Activated naive CD4-positive, alpha-beta T cell treated with anti-CD3 and anti-CD28 coated beads, Interleukin-2, amount 10 ng/mL, durations not matched to agents 7 days and 5 days (primary cell): Measurements from ENCODE around the gene DSTYK.

ENCODE experiments used
- CTCF ChIA-PET: fragments of 350-600 bp; sonication (Branson Sonifier 250); formaldehyde crosslinking; loops from one replicate; lab custom pipeline; 2021; ENCODE audit warnings: antibody characterized with exemption; lab: Charles Lee
- DNase-seq: peaks from one replicate; pipeline ENCODE4 v3.0.0-alpha.2; 2020
- H3K27ac Mint-ChIP-seq: one replicate; pipeline ENCODE4 v1.8.0; 2021; ENCODE audit warnings: mild to moderate bottlenecking, moderate library complexity, mixed read lengths
- H3K27me3 Mint-ChIP-seq: one replicate; pipeline ENCODE4 v1.8.0; 2021; ENCODE audit warnings: mild to moderate bottlenecking, mixed read lengths
- H3K36me3 Mint-ChIP-seq: one replicate; pipeline ENCODE4 v1.8.0; 2021; ENCODE audit warnings: mixed read lengths
- H3K4me1 Mint-ChIP-seq: one replicate; pipeline ENCODE4 v1.8.0; 2021; ENCODE audit warnings: mixed read lengths
- H3K4me3 Mint-ChIP-seq: one replicate; pipeline ENCODE4 v1.8.0; 2021; ENCODE audit warnings: mild to moderate bottlenecking, moderate library complexity, mixed read lengths
- H3K9me3 Mint-ChIP-seq: one replicate; pipeline ENCODE4 v1.8.0; 2021; ENCODE audit warnings: mixed read lengths

The DSTYK gene

GRCh38 chr1:205225901-205226765 lies 14.6 kb upstream of the DSTYK start:
- CTCF ChIA-PET, result interaction anchor here (1.3 to 1.6 kb wide), 2 partner anchors 8 to 30 kb away, joined by 5 read pairs; no protein-coding TSS in a partner anchor
- no peaks in the 10 kb centered on the region for H3K9me3 Mint-ChIP-seq
- H3K36me3 Mint-ChIP-seq, result no peaks in the 10 kb centered on the region
- DNase-seq, result no peak
- peaks cover 55% of the 10 kb centered on the region for H3K27me3 Mint-ChIP-seq
- no peak overlapping the region for H3K4me3 Mint-ChIP-seq
- H3K27ac Mint-ChIP-seq, result no peak overlapping the region
- peaks cover 28% of the 10 kb centered on the region for H3K4me1 Mint-ChIP-seq

- Mint-ChIP-seq H3K27me3 (peaks cover 55% of the 10 kb centered on the region), H3K27ac (no peak overlapping the region), H3K4me1 (peaks cover 18% of the 10 kb centered on the region), H3K4me3 (no peak overlapping the region), H3K9me3 (no peaks in the 10 kb centered on the region), H3K36me3 (no peaks in the 10 kb centered on the region)
- no peak for DNase-seq
- CTCF ChIA-PET, result interaction anchor here (0.7 to 1.3 kb wide), 2 partner anchors 31 to 300 kb away, joined by 3 to 5 read pairs; no protein-coding TSS in a partner anchor
Measured at GRCh38 chr1:205224736-205225135, 13.2 kb upstream of the DSTYK start.

GRCh38 chr1:205220421-205220820 lies 8.9 kb upstream of the DSTYK start:
- CTCF ChIA-PET, result interaction anchor here (1.2 to 1.6 kb wide), 2 partner anchors 8 to 36 kb away, joined by 5 to 7 read pairs; partner anchors contain the start of gene TMCC2
- no peak overlapping the region for H3K4me3 Mint-ChIP-seq
- peaks cover 4% of the 10 kb centered on the region for H3K4me1 Mint-ChIP-seq
- DNase-seq, result no peak
- peaks cover 30% of the 10 kb centered on the region for H3K27me3 Mint-ChIP-seq
- H3K27ac Mint-ChIP-seq, result no peak overlapping the region
- no peaks in the 10 kb centered on the region for H3K36me3 Mint-ChIP-seq
- no peaks in the 10 kb centered on the region for H3K9me3 Mint-ChIP-seq

GRCh38 chr1:205217418-205217817 lies 5.9 kb upstream of the DSTYK start:
- H3K27me3 Mint-ChIP-seq, result peaks cover 14% of the 10 kb centered on the region
- CTCF ChIA-PET, result interaction anchor here (1.3 kb wide), 1 partner anchor 9 kb away, joined by 5 read pairs; no protein-coding TSS in a partner anchor

GRCh38 chr1:205216588-205216987 lies 5.1 kb upstream of the DSTYK start:
- H3K4me3 Mint-ChIP-seq, result no peak overlapping the region
- H3K4me1 Mint-ChIP-seq, result peaks cover 26% of the 10 kb centered on the region
- CTCF ChIA-PET, result no interaction called here
- no peak for DNase-seq
- H3K36me3 Mint-ChIP-seq, result no peaks in the 10 kb centered on the region
- no peak overlapping the region for H3K27ac Mint-ChIP-seq
- peaks cover 12% of the 10 kb centered on the region for H3K27me3 Mint-ChIP-seq
- no peaks in the 10 kb centered on the region for H3K9me3 Mint-ChIP-seq

More at GRCh38 chr1:205217418-205217817, 5.9 kb upstream of the DSTYK start:
- Mint-ChIP-seq H3K36me3 (no peaks in the 10 kb centered on the region), H3K9me3 (no peaks in the 10 kb centered on the region), H3K4me1 (peaks cover 17% of the 10 kb centered on the region), H3K27ac (no peak overlapping the region), H3K4me3 (no peak overlapping the region)
- no peak for DNase-seq

- Mint-ChIP-seq H3K27ac (peak overlapping the region; percentile 46), H3K36me3 (peaks cover 1% of the 10 kb centered on the region), H3K4me1 (peaks cover 37% of the 10 kb centered on the region), H3K4me3 (no peak overlapping the region), H3K27me3 (peaks cover 20% of the 10 kb centered on the region), H3K9me3 (no peaks in the 10 kb centered on the region)
- CTCF ChIA-PET, result interaction anchor here (0.9 kb wide), 1 partner anchor 16 kb away, joined by 3 read pairs; no protein-coding TSS in a partner anchor
- no peak for DNase-seq
Measured at GRCh38 chr1:205214756-205215155, 3.3 kb upstream of the DSTYK start.

GRCh38 chr1:205211839-205212536 lies 486 bp upstream of the DSTYK start:
- CTCF ChIA-PET, result interaction anchor here (1.5 kb wide), 1 partner anchor 71 kb away, joined by 4 read pairs; no protein-coding TSS in a partner anchor
- H3K36me3 Mint-ChIP-seq, result peaks cover 1% of the 10 kb centered on the region
- DNase-seq, result no peak

GRCh38 chr1:205210756-205211168 lies 740 bp downstream of the DSTYK start:
- H3K27me3 Mint-ChIP-seq, result peaks cover 10% of the 10 kb centered on the region
- H3K4me3 Mint-ChIP-seq, result peak overlapping the region; percentile 92
- no peaks in the 10 kb centered on the region for H3K9me3 Mint-ChIP-seq
- H3K36me3 Mint-ChIP-seq, result peaks cover 1% of the 10 kb centered on the region
- no peak for DNase-seq
- CTCF ChIA-PET, result interaction anchor here (1.2 to 1.4 kb wide), 2 partner anchors 11 to 89 kb away, joined by 4 read pairs; partner anchors contain the start of gene RBBP5
- peak overlapping the region; percentile 91 for H3K27ac Mint-ChIP-seq
- H3K4me1 Mint-ChIP-seq, result peaks cover 48% of the 10 kb centered on the region

More at GRCh38 chr1:205211839-205212536, 486 bp upstream of the DSTYK start:
- Mint-ChIP-seq H3K9me3 (no peaks in the 10 kb centered on the region), H3K27me3 (peaks cover 10% of the 10 kb centered on the region), H3K4me3 (peak overlapping the region; percentile 92), H3K4me1 (peaks cover 48% of the 10 kb centered on the region), H3K27ac (peak overlapping the region; percentile 93)

GRCh38 chr1:205208811-205209210 lies 2.7 kb downstream of the DSTYK start:
- peaks cover 44% of the 10 kb centered on the region for H3K4me1 Mint-ChIP-seq
- H3K27ac Mint-ChIP-seq, result no peak overlapping the region

GRCh38 chr1:205205055-205205454 lies 6.4 kb downstream of the DSTYK start:
- CTCF ChIA-PET, result interaction anchor here (0.9 kb wide), 1 partner anchor 29 kb away, joined by 5 read pairs; no protein-coding TSS in a partner anchor
- H3K4me1 Mint-ChIP-seq, result peaks cover 41% of the 10 kb centered on the region
- peaks cover 2% of the 10 kb centered on the region for H3K36me3 Mint-ChIP-seq
- DNase-seq, result no peak
- H3K4me3 Mint-ChIP-seq, result no peak overlapping the region
- no peaks in the 10 kb centered on the region for H3K9me3 Mint-ChIP-seq
- H3K27me3 Mint-ChIP-seq, result no peaks in the 10 kb centered on the region
- no peak overlapping the region for H3K27ac Mint-ChIP-seq

More at GRCh38 chr1:205208811-205209210, 2.7 kb downstream of the DSTYK start:
- H3K9me3 Mint-ChIP-seq, result no peaks in the 10 kb centered on the region
- CTCF ChIA-PET, result no interaction called here
- peaks cover 1% of the 10 kb centered on the region for H3K36me3 Mint-ChIP-seq
- peaks cover 10% of the 10 kb centered on the region for H3K27me3 Mint-ChIP-seq
- no peak for DNase-seq
- no peak overlapping the region for H3K4me3 Mint-ChIP-seq

- CTCF ChIA-PET, result interaction anchor here (0.9 kb wide), 1 partner anchor 29 kb away, joined by 5 read pairs; no protein-coding TSS in a partner anchor
- no peak overlapping the region for H3K27ac Mint-ChIP-seq
Measured at GRCh38 chr1:205204552-205204951, 7.0 kb downstream of the DSTYK start.

GRCh38 chr1:205199931-205200299 lies 11.6 kb downstream of the DSTYK start:
- Mint-ChIP-seq H3K4me3 (peak overlapping the region; percentile 1), H3K9me3 (no peaks in the 10 kb centered on the region), H3K27me3 (no peaks in the 10 kb centered on the region), H3K4me1 (peaks cover 44% of the 10 kb centered on the region), H3K27ac (no peak overlapping the region), H3K36me3 (peaks cover 10% of the 10 kb centered on the region)
- CTCF ChIA-PET, result interaction anchor here (0.6 to 2.4 kb wide), 16 partner anchors 11 to 211 kb away, joined by 3 to 12 read pairs (median 4); partner anchors contain the start of gene RBBP5
- no peak for DNase-seq

More at GRCh38 chr1:205204552-205204951, 7.0 kb downstream of the DSTYK start:
- no peaks in the 10 kb centered on the region for H3K9me3 Mint-ChIP-seq
- no peak overlapping the region for H3K4me3 Mint-ChIP-seq
- DNase-seq, result no peak
- peaks cover 41% of the 10 kb centered on the region for H3K4me1 Mint-ChIP-seq
- H3K27me3 Mint-ChIP-seq, result no peaks in the 10 kb centered on the region
- H3K36me3 Mint-ChIP-seq, result peaks cover 2% of the 10 kb centered on the region

- CTCF ChIA-PET, result interaction anchor here (0.6 to 2.4 kb wide), 18 partner anchors 11 to 210 kb away, joined by 3 to 12 read pairs (median 4); partner anchors contain the start of genes RBBP5 and TMCC2
- DNase-seq, result peak; percentile 31
- Mint-ChIP-seq H3K4me3 (peak overlapping the region; percentile 1), H3K4me1 (peaks cover 41% of the 10 kb centered on the region), H3K36me3 (peaks cover 10% of the 10 kb centered on the region), H3K9me3 (no peaks in the 10 kb centered on the region), H3K27ac (no peak overlapping the region), H3K27me3 (no peaks in the 10 kb centered on the region)
Measured at GRCh38 chr1:205199090-205199930, 12.2 kb downstream of the DSTYK start.
